ENCODE measurements around the gene GCM1.

- TF ChIP-seq CTCF (conservative IDR thresholded peaks at IDR 0.05 in 1 of 2, IDR thresholded peaks at IDR 0.05 in 1 of 2; ENCODE audit: extremely low read depth in 1 of 2, insufficient read depth in 1 of 2, low read depth in 1 of 2, low read length in 2 of 2) (no peak), EZH2 (IDR thresholded peaks at IDR 0.05; ENCODE audit: borderline replicate concordance, low read length) (no peak)
These were observed 19.8 kb downstream of the GCM1 start for GRCh38 chr6:53128842-53129241.
